ENCODE measurements around the gene PRTFDC1.

DNA sequence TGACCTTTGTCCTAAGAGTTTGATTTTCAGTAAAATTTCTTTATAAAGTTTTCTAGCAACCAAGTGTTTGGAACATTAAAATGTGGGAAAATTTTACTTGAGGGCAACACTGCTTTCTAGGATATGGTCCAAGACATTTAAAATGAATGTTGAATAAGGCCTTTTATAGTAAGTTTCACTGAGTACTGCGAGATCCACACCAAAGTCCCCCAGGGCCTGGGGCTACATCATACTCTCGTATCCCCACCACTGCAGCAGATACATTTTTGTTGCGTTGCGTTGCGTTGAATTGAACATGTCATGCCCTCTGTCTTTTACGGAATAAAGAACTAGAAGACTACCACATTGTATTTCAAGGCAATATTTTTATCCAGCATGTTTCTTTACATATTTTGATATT lies 44.5 kb downstream of the PRTFDC1 start:
- no peak for TF ChIP-seq CTCF (conservative IDR thresholded peaks at IDR 0.05; ENCODE audit: low read length)
- no peak for TF ChIP-seq EZH2phosphoT487 (IDR thresholded peaks at IDR 0.05; ENCODE audit: borderline replicate concordance, low read depth, low read length)

Data from OCI-LY7 (cell line).